ENCODE results near the gene SYNGR3.

GRCh38 chr16:1991588-1991947 lies 1.8 kb downstream of the SYNGR3 start:
- no peak for TF ChIP-seq YY1 (IDR thresholded peaks at IDR 0.05; ENCODE audit: insufficient read depth, insufficient read length)
- no peak for TF ChIP-seq ZNF274 (IDR thresholded peaks at IDR 0.05; ENCODE audit: low read depth, low read length)
- TF ChIP-seq SUZ12 (IDR thresholded peaks at IDR 0.05; ENCODE audit: extremely low read depth, insufficient read depth, insufficient read length) = no peak

Measured in NT2/D1 (cell line).